Measurements from ENCODE around the gene GNRHR.
"Not testable (repeated sequence)": the region's sequence is repeated elsewhere in the genome, so short reads cannot be mapped to it uniquely, and the experiment has no call there.

Gene GNRHR

DNA sequence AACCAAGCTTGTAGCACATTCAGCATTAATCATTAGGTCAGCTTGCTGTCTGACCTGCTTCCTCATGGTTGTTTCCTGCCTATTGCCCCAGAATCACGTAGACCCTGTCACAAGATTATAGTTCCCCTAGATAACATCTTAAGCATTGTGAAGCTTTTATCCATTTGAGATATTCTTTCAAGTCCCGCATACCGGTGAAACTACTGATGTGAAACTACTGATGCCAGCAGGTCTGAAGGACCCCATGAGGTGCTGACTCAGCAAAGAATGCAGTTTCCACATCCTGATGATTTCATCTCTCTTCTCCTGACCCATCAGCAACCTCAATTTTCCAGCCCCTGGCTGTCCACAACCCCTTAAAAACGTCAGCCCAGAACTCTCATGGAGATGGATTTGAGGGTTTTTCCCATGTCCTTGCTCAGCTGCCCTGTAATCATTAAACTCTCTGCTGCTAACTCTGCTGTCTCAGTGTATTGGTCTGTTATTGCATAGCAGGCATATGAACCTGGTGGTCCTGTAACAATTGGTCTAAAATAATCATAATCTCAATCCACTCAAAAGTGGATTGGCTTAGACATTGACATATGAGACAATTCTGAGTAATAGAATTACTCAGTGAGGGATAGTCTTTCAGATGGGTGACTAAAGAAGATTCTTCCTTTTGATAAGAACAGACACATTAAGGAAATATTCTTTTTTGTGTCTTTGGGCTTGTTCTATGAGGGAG, 26.9 kb downstream of the GNRHR start:
- DNase-seq: no peak

DNA sequence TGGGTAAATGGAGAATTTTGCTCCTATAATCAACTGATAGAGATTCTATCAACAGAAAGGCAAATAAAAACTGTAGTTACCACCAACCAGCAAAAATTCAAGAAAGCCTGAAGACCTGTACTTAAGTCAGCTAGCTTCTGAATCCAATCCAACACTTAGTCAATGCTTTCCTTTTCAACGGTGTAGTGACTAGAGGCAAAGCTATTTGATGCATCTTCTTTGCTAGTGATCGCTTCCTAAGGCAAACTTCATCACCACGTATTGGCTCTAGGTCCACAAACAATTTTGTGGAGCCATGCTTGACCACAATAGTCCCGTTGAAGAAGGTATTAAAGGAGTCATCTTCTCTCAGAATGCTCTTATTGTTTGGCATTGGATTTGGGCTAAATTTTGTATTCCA, 28.2 kb downstream of the GNRHR start:
- DNase-seq: no peak

DNA sequence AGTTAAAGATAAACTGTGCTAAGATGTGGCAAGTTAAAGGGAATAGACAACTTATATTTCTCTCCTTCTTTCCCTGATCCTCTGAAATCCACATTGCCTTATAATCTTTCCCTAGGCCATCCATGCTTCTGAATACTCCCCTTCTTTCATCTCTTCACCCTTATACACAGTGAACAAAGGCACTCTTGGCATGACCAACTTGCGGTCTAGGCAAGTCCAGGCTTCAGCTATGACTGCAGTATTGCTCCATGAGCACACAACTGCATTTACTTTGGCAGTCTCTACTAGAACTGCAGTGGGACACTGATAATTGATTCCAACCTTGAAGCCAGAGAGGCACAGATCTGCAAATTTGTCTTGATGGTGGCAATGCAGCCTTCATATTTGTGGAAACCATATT, 29.1 kb downstream of the GNRHR start:
- DNase-seq: no peak

DNA sequence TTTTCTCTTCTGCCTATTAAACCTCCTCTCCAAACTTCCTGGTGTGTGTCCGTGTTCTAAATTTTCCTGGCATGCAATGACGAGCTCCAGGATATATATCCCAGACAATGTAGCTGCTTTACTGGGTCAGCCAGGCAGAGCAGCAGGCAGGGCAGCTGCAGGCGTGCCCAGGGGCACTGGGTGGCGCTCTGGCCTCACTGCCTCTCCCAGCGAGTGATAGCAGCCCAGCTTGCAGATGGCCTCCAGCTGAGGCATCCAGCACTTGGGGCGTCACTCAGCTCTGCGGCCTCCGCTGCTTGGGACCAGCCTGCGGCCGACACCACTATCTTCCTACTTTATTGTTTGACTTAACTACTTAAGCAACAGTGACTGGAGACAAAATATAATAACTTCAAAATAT, 30.2 kb downstream of the GNRHR start:
- DNase-seq: no peak

DNA sequence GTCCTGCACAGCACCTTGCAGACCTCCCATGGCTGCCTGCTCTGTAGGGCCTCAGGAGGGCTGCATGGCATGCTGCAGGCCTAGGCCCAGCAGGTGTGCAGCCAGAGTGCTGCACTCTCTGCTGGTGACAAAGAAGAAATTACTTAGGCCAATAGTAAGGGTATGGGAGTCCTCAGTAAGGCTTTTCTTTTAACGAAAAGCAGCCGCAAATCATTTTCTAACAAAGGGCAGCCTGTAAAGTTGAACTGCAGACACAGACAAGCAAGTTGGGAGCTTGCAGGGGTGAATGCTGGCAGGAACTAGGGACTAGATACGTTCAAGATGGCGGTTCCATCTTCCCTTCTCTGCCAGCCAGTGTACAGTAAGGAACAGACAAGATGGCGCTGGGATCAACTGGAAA, 30.8 kb downstream of the GNRHR start:
- no peak for DNase-seq

DNA sequence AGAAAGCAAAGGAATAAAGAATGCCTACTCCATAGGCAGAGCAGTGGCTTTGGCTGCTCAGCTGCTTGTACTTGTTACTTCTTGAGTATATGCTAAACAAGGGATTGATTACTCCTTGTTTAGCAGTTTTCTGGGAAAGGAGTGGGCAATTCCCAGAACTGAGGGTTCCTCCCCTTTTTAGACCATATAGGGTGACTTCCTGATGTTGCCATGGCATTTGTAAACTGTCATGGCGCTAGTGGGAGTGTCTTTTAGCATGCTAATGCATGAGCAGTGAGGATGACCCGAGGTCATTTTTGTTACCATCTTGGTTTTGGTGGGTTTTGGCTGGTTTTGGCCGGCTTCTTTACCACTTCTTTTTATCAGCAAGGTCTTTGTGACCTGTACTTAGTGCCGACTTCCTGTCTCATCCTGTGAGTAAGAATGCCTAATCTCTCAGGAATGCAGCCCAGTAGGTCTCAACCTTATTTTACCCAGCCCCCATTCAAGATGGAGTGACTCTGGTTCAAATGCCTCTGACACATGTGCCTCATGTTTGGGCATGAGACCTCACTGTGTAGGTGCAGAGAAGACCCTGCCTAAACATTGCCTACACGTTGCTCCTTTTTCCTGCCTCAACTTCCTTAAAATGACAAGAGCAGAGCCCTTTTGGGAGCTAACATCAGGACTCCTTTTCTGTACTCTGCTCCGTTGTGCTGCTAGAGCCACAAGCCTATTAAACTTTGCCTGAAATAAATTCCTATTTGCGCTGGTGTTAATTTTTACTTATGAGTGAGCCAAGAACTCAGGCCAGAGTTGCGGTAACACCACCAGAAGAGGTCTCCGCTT, 32.2 kb downstream of the GNRHR start:
- DNase-seq: no peak

DNA sequence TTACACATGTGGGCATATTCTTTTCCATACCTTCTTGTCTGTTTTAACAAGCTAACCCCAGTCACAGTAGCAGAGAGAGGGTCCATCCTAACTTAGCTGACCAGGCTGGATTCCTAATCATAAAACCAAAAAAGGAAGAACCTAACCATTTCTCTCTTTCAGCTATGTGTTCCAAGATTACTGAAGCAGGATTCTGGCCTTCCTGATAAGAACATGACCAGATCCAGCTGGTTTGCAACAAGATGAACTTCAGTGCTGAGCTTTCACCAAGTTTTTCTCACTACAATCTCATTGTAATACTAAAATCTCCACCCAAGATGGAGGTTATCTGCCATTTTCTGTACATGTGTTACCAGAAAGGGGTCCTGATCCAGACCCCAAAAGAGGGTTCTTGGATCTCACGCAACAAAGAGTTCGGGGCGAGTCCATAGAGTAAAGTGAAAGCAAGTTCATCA, 32.8 kb downstream of the GNRHR start:
- DNase-seq: no peak

DNA sequence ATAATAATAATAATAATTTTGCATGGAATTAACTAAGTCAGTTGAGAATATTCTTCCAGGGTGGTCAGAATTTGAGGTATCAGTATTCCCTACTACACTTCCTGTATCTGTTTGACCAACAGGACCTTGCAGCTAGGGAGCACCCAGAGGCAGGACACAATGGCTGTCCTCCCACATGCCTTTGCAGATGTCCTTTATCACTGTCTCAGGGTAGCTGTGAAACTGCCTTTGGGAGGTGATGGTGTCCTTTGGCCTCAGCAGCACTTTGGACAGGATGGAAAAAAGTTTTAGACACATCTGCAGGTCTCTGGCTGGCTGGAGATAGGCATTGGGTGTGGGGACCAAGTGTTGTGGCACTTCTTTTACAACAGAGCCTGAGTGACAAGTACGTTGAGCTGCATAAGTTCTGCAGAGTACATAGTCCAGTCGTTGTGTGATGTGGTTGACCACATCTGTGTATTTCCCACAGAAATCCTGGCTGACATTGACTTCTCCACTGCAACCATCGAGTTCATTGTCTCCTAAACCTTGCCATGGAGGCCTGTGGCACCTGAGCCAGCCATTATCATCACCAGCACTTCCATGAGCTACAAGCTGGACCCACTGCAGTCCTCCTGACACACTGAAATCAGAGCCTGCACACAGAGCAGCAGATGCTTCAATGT, 34.1 kb downstream of the GNRHR start:
- no peak for DNase-seq

DNA sequence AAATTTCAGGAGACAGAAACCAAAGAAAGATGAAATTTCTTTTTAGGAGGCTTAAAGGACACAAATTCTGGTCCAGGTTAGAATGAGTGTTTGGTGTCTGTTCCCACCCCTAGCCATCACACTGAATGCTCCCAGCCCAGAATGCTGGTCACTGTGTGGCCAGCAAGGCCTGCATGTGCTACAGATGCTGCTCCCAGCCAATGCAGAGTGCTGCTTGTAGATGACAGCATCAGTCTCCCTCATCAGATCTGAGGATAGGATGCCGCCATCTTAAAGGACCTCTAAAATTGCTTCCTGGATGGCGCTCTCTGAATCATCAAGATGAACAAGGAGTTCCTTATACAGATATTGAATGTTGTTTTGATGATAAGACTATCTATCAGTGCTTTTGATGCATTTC, 35.3 kb downstream of the GNRHR start:
- DNase-seq: no peak

DNA sequence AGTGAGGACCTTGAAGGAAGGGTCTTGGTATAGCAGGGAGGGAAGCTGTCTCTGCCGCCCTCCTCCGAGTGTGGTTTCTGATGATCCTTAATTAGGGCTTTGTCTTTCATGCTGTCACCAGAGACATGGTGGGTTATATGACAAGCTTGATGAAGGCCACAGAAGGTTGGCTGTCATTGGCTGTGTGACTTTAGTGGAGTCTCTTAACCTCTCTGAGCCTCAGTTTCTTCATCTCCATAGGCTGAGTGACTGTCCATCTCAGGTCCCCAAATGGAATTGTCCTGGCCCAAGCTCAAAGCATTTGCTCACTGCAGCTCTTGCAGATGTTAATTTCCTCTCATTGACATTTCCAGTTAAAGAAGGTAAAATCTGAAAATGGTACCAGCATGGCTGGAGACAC, 36.6 kb downstream of the GNRHR start:
- no peak for DNase-seq

DNA sequence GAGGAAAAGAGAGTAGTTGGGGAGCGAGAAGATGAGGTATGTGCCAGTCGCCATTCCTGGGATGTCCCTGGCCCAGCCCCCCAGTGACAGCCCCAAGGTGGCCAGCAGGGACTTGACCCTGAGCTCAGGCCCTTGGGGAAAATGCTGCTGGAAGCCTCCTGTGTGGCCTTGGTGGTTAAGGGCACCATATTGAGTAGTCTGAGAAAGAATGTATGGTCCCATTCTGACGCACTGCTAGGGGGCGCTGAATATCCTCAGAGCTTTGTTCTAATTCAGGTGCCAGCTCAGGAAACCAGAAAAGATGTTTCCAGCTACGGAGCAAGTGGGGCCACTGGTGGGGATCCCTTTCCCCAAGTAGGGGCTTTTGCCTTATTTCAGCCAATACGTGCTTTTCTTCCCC, 39.2 kb downstream of the GNRHR start:
- no peak for DNase-seq

DNA sequence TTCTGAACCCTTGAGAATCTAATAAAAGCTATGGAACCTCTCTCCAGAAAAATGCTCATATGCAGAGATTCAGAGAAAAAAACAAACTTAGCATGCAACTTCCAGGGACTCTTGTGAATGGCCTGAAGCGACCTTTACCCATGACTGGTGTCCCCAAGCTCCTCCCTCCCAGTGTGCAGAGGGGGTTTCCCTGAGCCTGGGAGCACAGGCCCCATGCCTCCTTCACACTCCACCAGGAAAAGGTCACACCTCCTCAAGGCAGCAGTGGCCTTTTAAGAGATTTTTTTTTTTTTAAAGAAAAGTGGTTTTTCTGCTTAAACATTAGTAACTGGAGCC, 40.0 kb downstream of the GNRHR start:
- DNase-seq: no peak

DNA sequence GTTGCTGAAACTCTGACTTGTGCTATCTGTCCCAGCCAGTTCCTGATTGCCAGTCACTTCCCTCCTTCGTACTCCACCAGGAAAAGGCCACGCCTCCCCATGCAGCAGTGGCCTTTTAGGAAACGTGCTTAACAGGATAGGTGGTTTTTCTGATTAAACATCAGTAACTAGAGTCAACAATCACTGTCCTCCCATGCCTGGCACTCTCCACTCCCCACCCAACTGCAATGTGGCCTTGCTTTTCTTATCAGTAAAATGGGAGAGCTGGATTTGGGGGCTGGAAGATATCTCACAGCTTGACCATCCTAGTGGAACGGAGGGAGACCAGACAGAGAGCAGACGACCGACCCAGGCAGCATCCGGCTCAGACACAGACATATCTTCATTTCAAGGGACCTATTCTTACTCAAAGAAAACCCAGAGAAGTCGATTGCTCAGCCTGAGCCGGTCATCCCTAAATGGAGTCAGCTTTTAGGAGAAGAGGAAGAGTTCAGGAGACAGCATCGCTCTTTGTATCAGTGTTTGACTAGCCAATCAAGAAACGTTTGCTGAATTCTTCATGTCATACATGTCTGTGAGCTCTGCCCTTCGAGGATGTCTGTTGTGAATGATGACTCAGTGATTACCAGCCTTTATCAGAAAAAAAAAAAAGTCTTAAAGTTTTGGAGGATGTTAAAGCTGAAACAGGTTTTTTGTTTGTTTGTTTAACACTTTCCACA, 40.5 kb downstream of the GNRHR start:
- DNase-seq: no peak

DNA sequence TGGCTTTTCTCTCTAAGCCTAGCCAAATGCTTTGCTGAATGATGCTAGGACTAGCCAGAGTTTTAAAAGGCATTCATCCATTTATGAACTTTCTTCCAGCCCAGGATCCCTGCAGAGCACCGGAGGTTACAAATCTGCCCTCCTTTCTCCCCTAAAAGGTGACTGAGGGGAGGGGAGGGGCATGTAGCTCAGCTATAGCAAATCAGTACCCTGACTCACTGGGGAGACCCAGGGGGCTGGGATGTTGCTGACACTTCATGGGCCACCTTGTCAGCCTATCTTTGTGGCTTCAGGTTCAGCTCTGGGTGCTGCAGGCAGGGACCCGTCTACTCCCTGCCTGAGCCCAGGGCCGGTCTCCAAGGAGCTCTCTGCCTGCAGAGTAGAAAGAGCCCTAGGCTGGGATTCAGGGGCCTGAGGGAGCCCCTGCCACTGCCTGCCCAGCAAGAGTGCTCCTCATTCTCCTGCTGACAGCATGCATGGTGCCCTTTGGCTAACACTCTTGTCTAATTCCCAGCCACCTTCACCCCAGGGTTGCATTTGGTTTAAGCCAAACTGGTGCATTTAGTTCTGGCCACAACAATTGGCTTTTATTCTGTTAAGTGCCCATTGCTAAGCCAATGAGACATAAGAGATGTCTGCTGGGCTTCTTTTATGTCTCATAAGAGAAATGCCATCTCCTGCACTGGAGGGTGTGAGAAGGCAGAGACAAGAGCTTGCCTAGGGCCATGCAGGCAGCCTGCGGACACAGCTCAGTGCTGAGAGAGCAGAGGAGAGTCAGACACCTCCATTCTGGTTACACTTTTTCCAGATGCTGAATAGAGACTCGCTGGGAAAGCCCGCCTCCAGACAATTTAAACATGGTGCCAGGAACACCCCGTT, 41.3 kb downstream of the GNRHR start:
- no peak for DNase-seq

DNA sequence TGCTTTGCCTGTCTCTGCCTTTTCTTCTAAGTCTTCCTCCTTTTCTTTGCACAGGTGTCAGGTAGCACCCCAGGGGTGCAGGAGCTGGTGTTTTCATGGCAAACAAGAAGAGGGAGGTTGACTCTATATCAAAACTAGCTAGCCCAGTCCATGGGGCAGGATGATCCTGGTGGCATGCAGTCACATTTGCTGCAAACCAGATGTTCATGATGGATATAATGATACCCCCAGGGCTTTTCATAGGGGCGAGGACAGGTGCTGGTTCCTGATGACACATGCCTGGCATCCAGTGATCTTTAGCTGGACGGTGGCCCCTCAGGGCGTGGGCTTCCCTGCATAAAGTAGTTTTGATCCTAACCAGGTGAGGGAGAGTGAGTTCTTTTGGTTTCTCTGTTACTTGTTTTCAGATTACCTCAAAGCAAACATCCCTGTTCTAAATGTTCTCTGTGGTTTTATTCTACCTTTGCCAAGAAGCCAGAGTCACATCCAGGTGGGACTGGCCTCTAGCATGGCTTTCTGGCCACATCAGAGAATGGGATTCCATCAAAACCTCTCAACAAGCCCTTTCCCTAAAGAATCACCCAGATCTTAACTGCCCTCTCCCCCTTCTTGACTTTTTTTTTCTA, 42.1 kb downstream of the GNRHR start:
- no peak for DNase-seq

DNA sequence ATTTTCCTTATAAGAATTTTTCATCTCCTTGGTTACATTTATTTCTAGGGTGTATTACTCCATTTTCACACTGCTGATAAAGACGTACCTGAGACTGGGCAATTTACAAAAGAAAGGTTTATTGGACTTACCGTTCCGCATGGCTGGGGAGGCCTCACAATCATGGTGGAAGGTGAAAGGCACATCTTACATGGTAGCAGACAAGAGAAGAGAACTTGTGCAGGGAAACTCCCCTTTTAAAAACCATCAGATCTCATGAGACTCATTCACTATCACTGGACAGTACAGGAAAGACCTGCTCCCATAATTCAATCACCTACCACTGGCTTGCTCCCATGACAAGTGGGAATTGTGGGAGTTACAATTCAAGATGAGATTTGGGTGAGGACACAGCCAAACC, 47.5 kb downstream of the GNRHR start:
- not testable (repeated sequence) for DNase-seq

DNA sequence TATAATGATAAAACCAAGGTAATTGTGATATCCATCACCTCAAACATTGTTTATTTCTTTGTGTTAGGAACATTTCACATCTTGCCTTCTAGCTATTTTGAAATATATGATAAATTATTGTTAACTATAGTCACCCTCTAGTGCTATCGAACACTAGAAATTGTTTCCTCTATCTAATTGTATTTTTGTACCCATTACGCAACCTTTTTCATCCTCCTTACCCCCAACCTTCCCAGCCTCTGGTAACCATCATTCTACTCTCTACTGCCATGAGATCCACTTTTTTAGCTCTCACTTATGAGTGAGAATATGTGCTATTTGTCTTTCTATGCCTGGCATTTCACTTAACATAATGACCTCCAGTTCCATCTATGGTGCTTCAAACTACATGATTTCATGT, 49.3 kb downstream of the GNRHR start:
- DNase-seq: no peak

DNA sequence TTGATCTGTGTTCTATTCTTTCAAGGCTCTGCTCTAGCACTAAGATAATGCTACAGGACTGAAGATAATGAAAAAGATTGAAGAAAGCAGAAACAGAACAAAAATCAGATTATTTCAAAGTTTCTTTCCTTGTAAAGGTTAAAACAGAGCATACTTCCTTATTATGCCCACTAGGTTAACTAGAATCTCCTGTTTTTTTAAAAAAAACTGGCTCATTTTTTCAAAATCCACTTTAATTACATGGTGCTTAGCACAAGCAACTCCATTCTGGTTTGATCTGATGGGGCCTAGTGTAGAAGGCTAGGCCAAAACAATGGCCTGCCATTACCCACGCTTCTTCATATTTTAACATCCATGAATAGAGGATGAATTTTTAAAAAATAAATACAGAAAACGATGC, 52.0 kb downstream of the GNRHR start:
- no peak for DNase-seq

DNA sequence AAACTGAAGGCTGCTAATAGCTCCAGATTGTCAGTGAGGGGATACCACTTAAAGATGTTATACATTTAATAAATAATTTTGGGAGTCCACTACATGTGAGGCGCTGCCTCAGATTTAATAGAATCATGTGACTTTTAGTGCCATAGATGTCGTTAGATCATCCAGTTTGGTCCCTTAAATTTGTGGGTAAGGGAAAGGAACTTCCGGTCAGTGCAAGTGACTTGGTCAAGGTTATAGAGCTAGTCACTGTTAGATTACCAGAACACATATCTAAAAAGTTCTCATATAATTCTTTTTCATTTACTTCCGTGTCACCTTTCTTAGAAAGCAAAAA, 52.7 kb downstream of the GNRHR start:
- no peak for DNase-seq

DNA sequence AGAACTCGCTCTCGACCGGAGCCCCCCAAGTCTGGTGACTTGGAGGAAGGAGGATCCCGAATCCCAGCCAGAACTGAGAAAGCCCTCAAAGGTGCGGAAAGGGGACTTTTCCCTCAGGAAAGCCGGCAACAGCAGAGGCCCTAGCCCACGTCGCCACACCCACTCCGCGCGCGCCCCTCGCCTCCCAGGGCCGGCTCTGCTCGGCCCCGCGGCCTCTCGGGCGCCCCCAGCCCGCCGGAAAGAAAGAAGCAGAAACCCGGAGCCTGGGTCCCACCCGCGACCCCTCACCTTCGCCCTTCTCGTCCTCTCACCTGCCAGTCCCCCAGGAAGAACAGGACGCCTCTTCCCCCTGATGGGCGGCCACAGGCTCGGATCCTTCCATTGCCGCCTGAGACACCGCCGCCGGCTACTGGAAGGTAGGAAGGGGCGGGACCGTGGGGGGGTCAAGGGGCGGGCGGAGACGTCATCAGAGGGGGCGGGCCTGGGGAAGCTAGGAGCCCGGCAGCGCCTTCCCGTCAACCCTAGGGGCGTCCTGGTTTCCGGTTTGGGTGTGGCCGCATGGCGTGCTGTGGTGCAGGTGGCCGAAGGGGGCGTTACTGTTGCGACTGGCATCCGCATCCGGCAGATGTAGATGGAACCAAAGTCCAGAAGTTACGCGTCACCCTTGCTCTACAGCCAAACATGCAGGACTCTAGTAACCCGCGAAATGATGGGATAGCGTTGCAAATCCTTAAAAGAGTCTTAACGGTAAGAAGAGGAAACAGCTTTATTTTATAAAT, 53.3 kb downstream of the GNRHR start, which contains the start of gene UBA6:
UBA6 (minus strand) TSS at position 418 of the 779 bp plus-strand sequence; CDS start at position 382, 36 bp downstream.
- peak; percentile 83 for DNase-seq

DNA sequence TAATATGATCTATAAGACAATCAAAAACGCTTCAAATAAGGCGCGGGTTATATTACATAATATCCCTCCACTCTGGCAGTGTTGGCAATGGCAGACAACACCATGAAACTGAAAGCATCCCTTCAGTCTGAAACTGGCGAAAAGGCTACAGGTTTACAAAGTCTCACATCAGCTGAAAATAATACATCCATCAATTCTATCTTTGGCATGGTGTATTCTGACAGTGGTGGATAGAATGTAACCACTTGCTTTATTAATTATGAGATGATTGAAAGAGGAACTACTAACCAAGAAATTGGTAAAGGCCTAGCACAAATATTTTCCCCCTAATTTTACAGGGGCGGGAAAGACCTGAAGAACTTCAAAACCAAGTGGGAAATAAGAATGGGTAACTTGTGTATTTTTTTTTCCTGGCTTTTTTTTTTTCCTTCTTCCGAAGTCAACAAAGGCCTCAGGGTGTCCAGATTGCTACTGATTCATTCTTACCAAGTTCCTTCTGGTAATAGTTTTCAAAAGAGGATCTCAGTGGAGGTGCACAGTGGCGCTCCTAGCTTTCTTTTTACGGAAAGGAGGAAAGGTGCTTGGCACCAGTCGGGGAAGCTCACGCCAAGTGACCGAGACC, 54.0 kb downstream of the GNRHR start:
- DNase-seq: peak; percentile 17

All from NCI-H2171 treated with DMSO at 0.1 percent for 48 hours (cell line).